ENCODE measurements around the gene ABCA9.
"Not testable (repeated sequence)": the region's sequence is repeated elsewhere in the genome, so short reads cannot be mapped to it uniquely, and the experiment has no call there.

Gene ABCA9

DNA sequence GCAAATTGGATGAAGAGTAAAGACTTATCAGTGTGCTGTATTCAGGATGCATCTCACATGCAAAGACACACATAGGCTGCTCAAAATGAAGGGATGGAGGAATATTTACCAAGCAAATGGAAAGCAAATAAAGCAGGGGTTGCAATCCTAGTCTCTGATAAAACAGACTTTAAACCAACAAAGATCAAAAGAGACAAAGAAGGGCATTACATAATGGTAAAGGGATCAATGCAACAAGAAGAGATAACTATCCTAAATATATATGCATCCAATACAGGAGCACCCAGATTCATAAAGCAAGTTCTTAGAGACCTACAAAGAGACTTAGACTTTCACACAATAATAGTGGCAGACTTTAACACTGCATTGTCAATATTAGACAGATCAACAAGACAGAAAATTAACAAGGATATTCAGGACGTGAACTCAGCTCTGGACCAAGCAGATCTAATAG lies 12.1 kb upstream of the ABCA9 start:
- not testable (repeated sequence) for H2BK12ac ChIP-seq (ENCODE audit: low read length); H4K91ac ChIP-seq (ENCODE audit: low read depth, low read length, poor library complexity); H3K9ac ChIP-seq (ENCODE audit: low read depth, low read length, poor library complexity); H3K36me3 ChIP-seq (replicated peaks in 1 of 2; ENCODE audit: control insufficient read depth in 2 of 2, insufficient read depth in 2 of 2, low read length in 2 of 2); H3K4me1 ChIP-seq (ENCODE audit: control insufficient read depth in 2 of 2, insufficient read depth in 1 of 2, low read depth in 1 of 2, low read length in 2 of 2); H2BK5ac ChIP-seq (ENCODE audit: low read length); H3K9me3 ChIP-seq (replicated peaks in 1 of 2; ENCODE audit: control insufficient read depth in 2 of 2, insufficient read depth in 1 of 2, low read depth in 1 of 2, low read length in 2 of 2); H3K4ac ChIP-seq (ENCODE audit: low read length); H3K4me3 ChIP-seq (ENCODE audit: low read length in 2 of 2); H3K4me2 ChIP-seq (ENCODE audit: insufficient read depth, low read length, poor library complexity, severe bottlenecking); H2BK120ac ChIP-seq (ENCODE audit: low read depth, low read length); H2BK15ac ChIP-seq (ENCODE audit: low read length); H3K18ac ChIP-seq (ENCODE audit: low read length); H3K23ac ChIP-seq (ENCODE audit: low read depth, low read length, poor library complexity); H2AK5ac ChIP-seq (ENCODE audit: low read depth, low read length); H3K14ac ChIP-seq (ENCODE audit: low read length); H3K27me3 ChIP-seq (ENCODE audit: control insufficient read depth in 3 of 3, insufficient read depth in 3 of 3, low read depth in 1 of 3, low read length in 3 of 3); H4K8ac ChIP-seq (ENCODE audit: low read depth, low read length); DNase-seq (ENCODE audit: low spot score); H2AFZ ChIP-seq (ENCODE audit: low read length); H3K79me1 ChIP-seq (ENCODE audit: low read depth, low read length); H3K27ac ChIP-seq (replicated peaks; ENCODE audit: low read length)
- WGBS, 2 donors (ENCODE audit: extremely low coverage in 2 of 2, insufficient read length in 2 of 2, insufficient replicate concordance in 1 of 2) = no CpG with 5 or more reads among the region's 1 CpG

DNA sequence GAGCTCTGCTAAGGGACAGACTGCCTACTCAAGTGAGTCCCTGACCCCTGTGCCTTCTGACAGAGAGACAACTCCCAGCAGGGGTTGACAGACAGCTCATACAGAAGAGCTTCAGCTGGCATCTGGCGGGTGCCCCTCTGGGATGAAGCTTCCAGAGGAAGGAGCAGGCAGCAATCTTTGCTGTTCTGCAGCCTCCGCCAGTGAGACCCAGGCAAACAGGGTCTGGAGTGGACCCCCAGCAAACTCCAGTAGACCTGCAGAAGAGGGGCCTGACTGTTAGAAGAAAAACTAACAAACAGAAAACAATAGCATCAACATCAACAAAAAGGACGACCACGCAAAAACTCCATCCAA lies 10.5 kb upstream of the ABCA9 start:
- H4K91ac ChIP-seq (ENCODE audit: low read depth, low read length, poor library complexity); H3K4me3 ChIP-seq (ENCODE audit: low read length in 2 of 2); H3K27me3 ChIP-seq (ENCODE audit: control insufficient read depth in 3 of 3, insufficient read depth in 3 of 3, low read depth in 1 of 3, low read length in 3 of 3); H3K4ac ChIP-seq (ENCODE audit: low read length); H2BK5ac ChIP-seq (ENCODE audit: low read length); H3K79me1 ChIP-seq (ENCODE audit: low read depth, low read length); H2BK120ac ChIP-seq (ENCODE audit: low read depth, low read length); H3K9ac ChIP-seq (ENCODE audit: low read depth, low read length, poor library complexity); H3K14ac ChIP-seq (ENCODE audit: low read length); H3K36me3 ChIP-seq (replicated peaks in 1 of 2; ENCODE audit: control insufficient read depth in 2 of 2, insufficient read depth in 2 of 2, low read length in 2 of 2); H2AK5ac ChIP-seq (ENCODE audit: low read depth, low read length); H3K18ac ChIP-seq (ENCODE audit: low read length); H2BK15ac ChIP-seq (ENCODE audit: low read length); H4K8ac ChIP-seq (ENCODE audit: low read depth, low read length); H3K4me2 ChIP-seq (ENCODE audit: insufficient read depth, low read length, poor library complexity, severe bottlenecking); H3K23ac ChIP-seq (ENCODE audit: low read depth, low read length, poor library complexity); DNase-seq (ENCODE audit: low spot score); H3K9me3 ChIP-seq (replicated peaks in 1 of 2; ENCODE audit: control insufficient read depth in 2 of 2, insufficient read depth in 1 of 2, low read depth in 1 of 2, low read length in 2 of 2); H3K4me1 ChIP-seq (ENCODE audit: control insufficient read depth in 2 of 2, insufficient read depth in 1 of 2, low read depth in 1 of 2, low read length in 2 of 2); H3K27ac ChIP-seq (replicated peaks; ENCODE audit: low read length); H2BK12ac ChIP-seq (ENCODE audit: low read length): not testable (repeated sequence)
- H2AFZ ChIP-seq (ENCODE audit: low read length) = peak overlapping the region; percentile 2
- WGBS, 2 donors (ENCODE audit: extremely low coverage in 2 of 2, insufficient read length in 2 of 2, insufficient replicate concordance in 1 of 2) = no CpG with 5 or more reads among the region's 4 CpGs

DNA sequence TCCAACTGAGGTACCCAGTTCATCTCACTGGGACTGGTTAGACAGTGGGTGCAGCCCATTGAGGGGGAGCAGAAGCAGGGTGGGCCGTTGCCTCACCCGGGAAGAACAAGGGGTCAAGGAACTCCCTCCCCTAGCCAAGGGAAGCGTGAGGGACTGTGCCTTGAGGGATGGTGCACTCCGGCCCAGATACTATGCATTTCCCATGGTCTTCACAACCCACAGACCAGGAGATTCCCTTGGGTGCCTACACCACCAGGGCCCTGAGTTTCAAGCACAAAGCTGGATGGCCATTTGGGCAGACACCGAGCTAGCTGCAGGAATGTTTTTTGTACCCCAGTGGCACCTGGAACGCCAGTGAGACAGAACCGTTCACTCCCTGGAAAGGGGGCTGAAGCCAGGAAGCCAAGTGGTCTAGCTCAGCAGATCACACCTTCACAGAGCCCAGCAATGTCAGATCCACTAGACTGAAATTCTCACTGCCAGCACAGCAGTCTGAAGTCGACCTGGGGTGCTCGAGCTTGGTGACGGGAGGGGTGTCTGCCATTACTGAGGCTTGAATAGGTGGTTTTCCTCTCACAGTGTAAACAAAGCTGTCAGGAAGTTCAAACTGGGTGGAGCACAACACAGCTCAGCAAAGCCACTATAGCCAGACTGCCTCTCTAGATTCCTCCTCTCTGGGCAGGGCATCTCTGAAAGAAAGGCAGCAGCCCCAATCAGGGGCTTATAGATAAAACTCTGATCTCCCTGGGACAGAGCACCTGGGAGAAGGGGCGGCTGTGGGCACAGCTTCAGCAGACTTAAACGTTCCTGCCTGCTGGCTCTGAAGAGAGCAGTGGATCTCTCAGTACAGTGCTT lies 9.9 kb upstream of the ABCA9 start:
- H3K9me3 ChIP-seq (replicated peaks in 1 of 2; ENCODE audit: control insufficient read depth in 2 of 2, insufficient read depth in 1 of 2, low read depth in 1 of 2, low read length in 2 of 2); DNase-seq (ENCODE audit: low spot score); H3K4me3 ChIP-seq (ENCODE audit: low read length in 2 of 2); H3K9ac ChIP-seq (ENCODE audit: low read depth, low read length, poor library complexity); H3K27ac ChIP-seq (replicated peaks; ENCODE audit: low read length); H3K14ac ChIP-seq (ENCODE audit: low read length); H2BK12ac ChIP-seq (ENCODE audit: low read length); H3K4me2 ChIP-seq (ENCODE audit: insufficient read depth, low read length, poor library complexity, severe bottlenecking); H2BK15ac ChIP-seq (ENCODE audit: low read length); H4K8ac ChIP-seq (ENCODE audit: low read depth, low read length); H3K4me1 ChIP-seq (ENCODE audit: control insufficient read depth in 2 of 2, insufficient read depth in 1 of 2, low read depth in 1 of 2, low read length in 2 of 2); H2BK120ac ChIP-seq (ENCODE audit: low read depth, low read length); H2AK5ac ChIP-seq (ENCODE audit: low read depth, low read length); H2BK5ac ChIP-seq (ENCODE audit: low read length); H3K4ac ChIP-seq (ENCODE audit: low read length); H3K27me3 ChIP-seq (ENCODE audit: control insufficient read depth in 3 of 3, insufficient read depth in 3 of 3, low read depth in 1 of 3, low read length in 3 of 3); H3K23ac ChIP-seq (ENCODE audit: low read depth, low read length, poor library complexity); H3K79me1 ChIP-seq (ENCODE audit: low read depth, low read length); H3K36me3 ChIP-seq (replicated peaks in 1 of 2; ENCODE audit: control insufficient read depth in 2 of 2, insufficient read depth in 2 of 2, low read length in 2 of 2): not testable (repeated sequence)
- H2AFZ ChIP-seq (ENCODE audit: low read length) = peak overlapping the region; percentile 2
- peak overlapping the region; percentile 38 for H4K91ac ChIP-seq (ENCODE audit: low read depth, low read length, poor library complexity)
- WGBS, 2 donors (ENCODE audit: extremely low coverage in 2 of 2, insufficient read length in 2 of 2, insufficient replicate concordance in 1 of 2) = no CpG with 5 or more reads among the region's 12 CpGs
- H3K18ac ChIP-seq (ENCODE audit: low read length) = peak overlapping the region; percentile 2

- Histone ChIP-seq H3K27ac (replicated peaks; ENCODE audit: low read length) (no peak overlapping the region), H3K4ac (ENCODE audit: low read length) (no peak overlapping the region), H2BK5ac (ENCODE audit: low read length) (no peak overlapping the region), H2AK5ac (ENCODE audit: low read depth, low read length) (no peak overlapping the region), H3K27me3 (ENCODE audit: control insufficient read depth in 3 of 3, insufficient read depth in 3 of 3, low read depth in 1 of 3, low read length in 3 of 3) (no peaks in the 10 kb centered on the region), H3K4me3 (ENCODE audit: low read length in 2 of 2) (no peak overlapping the region), H3K36me3 (replicated peaks in 1 of 2; ENCODE audit: control insufficient read depth in 2 of 2, insufficient read depth in 2 of 2, low read length in 2 of 2) (no peaks in the 10 kb centered on the region), H2BK15ac (ENCODE audit: low read length) (no peak overlapping the region), H3K18ac (ENCODE audit: low read length) (no peak overlapping the region), H3K14ac (ENCODE audit: low read length) (no peak overlapping the region), H3K23ac (ENCODE audit: low read depth, low read length, poor library complexity) (no peak overlapping the region), H4K91ac (ENCODE audit: low read depth, low read length, poor library complexity) (no peak overlapping the region), H3K9me3 (replicated peaks in 1 of 2; ENCODE audit: control insufficient read depth in 2 of 2, insufficient read depth in 1 of 2, low read depth in 1 of 2, low read length in 2 of 2) (no peaks in the 10 kb centered on the region), H3K79me1 (ENCODE audit: low read depth, low read length) (no peaks in the 10 kb centered on the region), H4K8ac (ENCODE audit: low read depth, low read length) (no peak overlapping the region), H2AFZ (ENCODE audit: low read length) (peak overlapping the region; percentile 56), H3K4me2 (ENCODE audit: insufficient read depth, low read length, poor library complexity, severe bottlenecking) (no peak overlapping the region), H2BK12ac (ENCODE audit: low read length) (no peak overlapping the region), H3K9ac (ENCODE audit: low read depth, low read length, poor library complexity) (peak overlapping the region; percentile 30), H3K4me1 (ENCODE audit: control insufficient read depth in 2 of 2, insufficient read depth in 1 of 2, low read depth in 1 of 2, low read length in 2 of 2) (peaks cover 4 to 5% of the 10 kb centered on the region in 2 donors), H2BK120ac (ENCODE audit: low read depth, low read length) (no peak overlapping the region)
- WGBS, 2 donors (ENCODE audit: extremely low coverage in 2 of 2, insufficient read length in 2 of 2, insufficient replicate concordance in 1 of 2) = no CpG with 5 or more reads among the region's 5 CpGs
- no peak for DNase-seq (ENCODE audit: low spot score)
These were observed 8.6 kb upstream of the ABCA9 start for GRCh38 chr17:69069226-69069750.

Measured in neuronal stem cell (in vitro differentiated cells).